GM12872 (cell line): ENCODE data around the gene NRP2.

ENCODE experiments used
- CTCF ChIP-seq: IDR thresholded peaks from 3 replicates; pipeline ENCODE4 v1.5.1; 2011; ENCODE audit warnings: low read depth, mild to moderate bottlenecking, low read length, moderate library complexity; ENCODE audit not compliant: insufficient read depth

Gene NRP2

DNA sequence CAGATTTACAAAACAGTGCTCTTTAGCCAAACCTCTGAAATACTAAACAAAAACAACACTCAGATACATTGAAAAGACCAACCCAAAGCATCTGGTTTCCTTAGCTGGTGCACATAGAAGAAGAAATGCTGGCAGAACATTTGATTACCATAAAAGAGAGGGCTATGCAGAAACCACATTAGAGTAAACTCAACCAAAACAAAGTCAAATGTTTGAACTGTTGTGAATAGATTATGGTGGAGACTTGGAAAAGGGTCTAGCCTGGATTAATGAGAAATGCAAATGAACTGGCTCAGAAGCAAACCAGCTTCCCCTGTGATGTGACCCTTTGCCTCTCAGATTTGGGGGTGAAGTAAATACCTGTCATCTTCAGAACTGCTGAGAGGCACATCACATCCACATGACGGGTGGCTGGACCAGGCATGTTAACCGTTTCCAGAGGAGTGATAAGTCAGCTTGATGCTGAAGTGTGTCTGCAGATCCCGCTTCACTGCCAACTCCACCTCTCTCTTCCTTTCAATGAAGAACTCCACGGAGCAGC is 153.0 kb downstream of the NRP2 start:
- no peak for TF ChIP-seq CTCF

DNA sequence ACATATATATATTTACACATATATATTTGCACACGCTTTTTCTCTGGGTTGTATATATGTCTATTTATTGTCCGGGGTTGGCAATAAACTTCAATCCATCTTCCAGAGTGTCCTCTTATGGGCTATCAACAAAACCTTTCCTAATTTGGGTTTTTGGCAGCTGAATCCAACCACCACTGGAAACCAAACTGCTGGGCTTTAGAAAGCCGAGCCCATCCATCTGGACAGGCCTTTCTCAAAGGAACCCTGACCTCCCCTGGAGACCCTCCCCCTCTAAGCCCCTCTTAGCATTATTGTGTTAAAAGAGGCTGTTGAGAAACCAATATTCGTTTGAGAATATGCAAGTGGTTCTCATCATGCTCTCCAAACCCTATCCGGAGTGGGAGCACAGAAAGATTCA is 153.6 kb downstream of the NRP2 start:
- no peak for TF ChIP-seq CTCF

- TF ChIP-seq CTCF: no peak
Measured at GRCh38 chr2:205836477-205837221, 154.3 kb downstream of the NRP2 start.

- no peak for TF ChIP-seq CTCF
Measured at GRCh38 chr2:205837663-205838062, 155.4 kb downstream of the NRP2 start.

GRCh38 chr2:205845446-205845845 is 163.1 kb downstream of the NRP2 start:
- no peak for TF ChIP-seq CTCF
